Measurements from ENCODE around the gene THSD7B. TPM values are rescaled to one million over a fixed set of nuclear protein-coding genes. Genes with fewer than 3 reads are reported as not detected.

Gene THSD7B
- total and polyA plus RNA-seq, 2 of the 8 experiments (the other 6 are each of a cell fraction or from before 2014, with no cell fraction given): 0.60 to 2.9 TPM

- Histone ChIP-seq H2BK12ac (ENCODE audit: low read depth, low read length) (no peak overlapping the region), H4K20me1 (replicated peaks in 1 of 2; ENCODE audit: control insufficient read depth in 1 of 2, insufficient read depth in 2 of 2, low read length in 2 of 2) (no peaks in the 10 kb centered on the region), H3K9ac (replicated peaks in 1 of 4; ENCODE audit: extremely low read depth in 1 of 4, low read depth in 3 of 4, low read length in 3 of 4) (no peak overlapping the region), H4K91ac (replicated peaks; ENCODE audit: insufficient read length, low read length) (no peak overlapping the region), H3K4me3 (ENCODE audit: extremely low read depth in 1 of 4, insufficient read depth in 2 of 4, low read depth in 3 of 4, low read length in 4 of 4) (no peak overlapping the region), H3K4me1 (replicated peaks in 1 of 4; ENCODE audit: control insufficient read depth in 3 of 4, insufficient read depth in 4 of 4, low read length in 3 of 4) (no peaks in the 10 kb centered on the region), H2AK5ac (ENCODE audit: low read depth, low read length) (no peak overlapping the region), H2BK15ac (ENCODE audit: low read length) (no peak overlapping the region), H3K23me2 (ENCODE audit: low read depth, low read length) (no peaks in the 10 kb centered on the region; the same call in 1 of the 2 replicates), H3K27ac (ENCODE audit: low read depth, low read length) (no peak overlapping the region), H2BK120ac (replicated peaks; ENCODE audit: low read depth, low read length) (no peak overlapping the region), H4K5ac (ENCODE audit: insufficient read length, low read depth, low read length) (no peak overlapping the region), H2BK5ac (ENCODE audit: low read depth, low read length) (no peak overlapping the region), H3K56ac (replicated peaks; ENCODE audit: insufficient read length, low read depth, low read length) (no peak overlapping the region), H3K9me3 (ENCODE audit: insufficient read depth in 2 of 2, low read depth in 1 of 2, low read length in 1 of 2) (no peaks in the 10 kb centered on the region), H2AFZ (ENCODE audit: low read length) (no peak overlapping the region), H3K79me1 (ENCODE audit: low read depth, low read length) (no peaks in the 10 kb centered on the region), H3K36me3 (ENCODE audit: control insufficient read depth in 2 of 4, insufficient read depth in 4 of 4, low read length in 3 of 4) (no peaks in the 10 kb centered on the region), H3K23ac (ENCODE audit: insufficient read length) (no peak overlapping the region), H4K8ac (ENCODE audit: extremely low read depth, insufficient read depth, low read length) (no peak overlapping the region), H3K27me3 (replicated peaks in 1 of 4; ENCODE audit: control insufficient read depth in 3 of 4, extremely low read depth in 1 of 4, insufficient read depth in 3 of 4, low read length in 3 of 4) (no peaks in the 10 kb centered on the region), H2BK20ac (ENCODE audit: low read length) (no peak overlapping the region), H3K4ac (replicated peaks; ENCODE audit: insufficient read length, low read depth, low read length) (no peak overlapping the region), H3K14ac (ENCODE audit: insufficient read length) (no peak overlapping the region), H3K18ac (ENCODE audit: extremely low read depth, low read length) (no peak overlapping the region), H3K79me2 (ENCODE audit: control insufficient read depth in 1 of 2, insufficient read depth in 2 of 2, low read length in 2 of 2) (no peaks in the 10 kb centered on the region), H3K4me2 (ENCODE audit: insufficient read depth in 1 of 2, low read depth in 2 of 2, low read length in 2 of 2) (no peak overlapping the region)
- FAIRE-seq: no peak
- CTCF ChIA-PET (ENCODE audit: partially characterized antibody): interaction anchor here (0.6 to 2.3 kb wide), 3 partner anchors 9 to 306 kb away, joined by 3 to 16 read pairs (median 3); no protein-coding TSS in a partner anchor
- DNase-seq (ENCODE audit: low read depth in 1 of 2, low spot score in 2 of 2): no peak
- POLR2A ChIA-PET (ENCODE audit: partially characterized antibody): no interaction called here
- WGBS, 2 experiments (ENCODE audit: extremely low coverage in 1 of 2, insufficient coverage in 1 of 2, insufficient read length in 1 of 2, insufficient replicate concordance in 2 of 2, low coverage in 1 of 2, low lambda C conversion rate in 2 of 2, missing lambda C conversion rate in 1 of 2): 93% methylated on average over 4 of the region's 4 CpGs; no CpG with 5 or more reads in 1 of the 2 experiments
- TF ChIP-seq CBX8 (IDR thresholded peaks at IDR 0.05; ENCODE audit: borderline replicate concordance, low read depth, low read length) (no peak), HDAC6 (IDR thresholded peaks at IDR 0.05; ENCODE audit: low read depth, low read length) (no peak), EZH2 (IDR thresholded peaks at IDR 0.05; ENCODE audit: low read depth, low read length, severe bottlenecking) (no peak), CTCF (IDR thresholded peaks at IDR 0.05; ENCODE audit: control extremely low read depth in 1 of 3, insufficient read depth in 1 of 3, low read depth in 1 of 3, low read length in 3 of 3) (no peak), CHD2 (IDR thresholded peaks at IDR 0.05; ENCODE audit: low read length) (no peak)
Measured at GRCh38 chr2:136727973-136728699, 37.2 kb upstream of the THSD7B start.
